Chondrocyte (in vitro differentiated cells): ENCODE data around the gene ZNF200. TPM values are rescaled to one million over a fixed set of nuclear protein-coding genes. Genes with fewer than 3 reads are reported as not detected.
"Not testable (repeated sequence)": the region's sequence is repeated elsewhere in the genome, so short reads cannot be mapped to it uniquely, and the experiment has no call there.

Source experiments
- DNase-seq: peaks from one replicate; pipeline ENCODE4 v3.0.0; 2021; ENCODE audit warnings: mixed read lengths, low spot score
- H3K27ac Mint-ChIP-seq: one replicate; pipeline ENCODE4 v1.8.0; 2021; ENCODE audit warnings: mild to moderate bottlenecking, moderate library complexity, mixed read lengths; ENCODE audit not compliant: unreplicated experiment
- H3K27me3 Mint-ChIP-seq: 2 replicates; pipeline ENCODE4 v1.8.0; 2021; ENCODE audit warnings: low read depth, mixed read lengths
- H3K36me3 Mint-ChIP-seq: 2 replicates; pipeline ENCODE4 v1.8.0; 2021; ENCODE audit warnings: low read depth, mixed read lengths
- H3K4me1 Mint-ChIP-seq: 2 replicates; pipeline ENCODE4 v1.8.0; 2021; ENCODE audit warnings: low read depth, mild to moderate bottlenecking, mixed read lengths
- H3K4me3 Mint-ChIP-seq: one replicate; pipeline ENCODE4 v1.8.0; 2021; ENCODE audit warnings: mild to moderate bottlenecking, moderate library complexity, mixed read lengths; ENCODE audit not compliant: unreplicated experiment
- H3K9me3 Mint-ChIP-seq: 2 replicates; pipeline ENCODE4 v1.8.0; 2021; ENCODE audit warnings: low read depth, mixed read lengths
- total RNA-seq: library from RNA; stranded (reverse); gene quantifications from 3 replicates; pipeline ENCODE4 v1.2.1, GENCODE V29; 2021
- TF ChIP-seq, protein P1 (sequence below): fragments of 200-600 bp; sonication (generic); IDR thresholded peaks from 2 replicates; pipeline ENCODE4 v1.5.0; 2021; ENCODE audit warnings: antibody characterized with exemption, mild to moderate bottlenecking, moderate library complexity

The ZNF200 gene
- total RNA-seq, 1 donor from 2014 or later, result 6.6 TPM

DNA sequence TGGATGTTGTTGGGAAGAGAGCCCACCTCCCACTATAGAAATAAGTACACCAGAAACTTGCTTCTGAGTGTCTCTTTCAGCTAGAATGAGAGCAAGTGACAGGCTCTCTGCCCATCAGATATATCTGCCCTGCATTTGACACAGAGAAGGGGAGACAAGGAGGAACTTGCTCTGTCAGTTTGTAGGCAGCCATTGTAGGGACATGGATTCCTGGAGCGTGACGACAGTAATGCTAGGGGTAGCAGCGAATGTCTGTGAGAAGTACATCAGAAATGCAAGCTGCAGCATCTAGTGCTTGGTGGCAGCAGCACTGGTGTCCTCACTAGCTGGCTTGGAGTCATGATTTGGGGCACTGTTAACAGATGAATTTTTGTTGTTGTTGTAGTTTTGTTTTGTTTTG is 23.0 kb downstream of the ZNF200 start:
- peaks cover 1% of the 10 kb centered on the region for H3K27me3 Mint-ChIP-seq
- TF ChIP-seq, protein P1, sequence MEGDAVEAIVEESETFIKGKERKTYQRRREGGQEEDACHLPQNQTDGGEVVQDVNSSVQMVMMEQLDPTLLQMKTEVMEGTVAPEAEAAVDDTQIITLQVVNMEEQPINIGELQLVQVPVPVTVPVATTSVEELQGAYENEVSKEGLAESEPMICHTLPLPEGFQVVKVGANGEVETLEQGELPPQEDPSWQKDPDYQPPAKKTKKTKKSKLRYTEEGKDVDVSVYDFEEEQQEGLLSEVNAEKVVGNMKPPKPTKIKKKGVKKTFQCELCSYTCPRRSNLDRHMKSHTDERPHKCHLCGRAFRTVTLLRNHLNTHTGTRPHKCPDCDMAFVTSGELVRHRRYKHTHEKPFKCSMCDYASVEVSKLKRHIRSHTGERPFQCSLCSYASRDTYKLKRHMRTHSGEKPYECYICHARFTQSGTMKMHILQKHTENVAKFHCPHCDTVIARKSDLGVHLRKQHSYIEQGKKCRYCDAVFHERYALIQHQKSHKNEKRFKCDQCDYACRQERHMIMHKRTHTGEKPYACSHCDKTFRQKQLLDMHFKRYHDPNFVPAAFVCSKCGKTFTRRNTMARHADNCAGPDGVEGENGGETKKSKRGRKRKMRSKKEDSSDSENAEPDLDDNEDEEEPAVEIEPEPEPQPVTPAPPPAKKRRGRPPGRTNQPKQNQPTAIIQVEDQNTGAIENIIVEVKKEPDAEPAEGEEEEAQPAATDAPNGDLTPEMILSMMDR, result no peak
- H3K36me3 Mint-ChIP-seq, result no peaks in the 10 kb centered on the region
- H3K9me3 Mint-ChIP-seq, result peaks cover 9% of the 10 kb centered on the region
- H3K4me1 Mint-ChIP-seq, result no peaks in the 10 kb centered on the region
- H3K27ac Mint-ChIP-seq, result no peak overlapping the region
- DNase-seq, result no peak
- H3K4me3 Mint-ChIP-seq, result no peak overlapping the region

DNA sequence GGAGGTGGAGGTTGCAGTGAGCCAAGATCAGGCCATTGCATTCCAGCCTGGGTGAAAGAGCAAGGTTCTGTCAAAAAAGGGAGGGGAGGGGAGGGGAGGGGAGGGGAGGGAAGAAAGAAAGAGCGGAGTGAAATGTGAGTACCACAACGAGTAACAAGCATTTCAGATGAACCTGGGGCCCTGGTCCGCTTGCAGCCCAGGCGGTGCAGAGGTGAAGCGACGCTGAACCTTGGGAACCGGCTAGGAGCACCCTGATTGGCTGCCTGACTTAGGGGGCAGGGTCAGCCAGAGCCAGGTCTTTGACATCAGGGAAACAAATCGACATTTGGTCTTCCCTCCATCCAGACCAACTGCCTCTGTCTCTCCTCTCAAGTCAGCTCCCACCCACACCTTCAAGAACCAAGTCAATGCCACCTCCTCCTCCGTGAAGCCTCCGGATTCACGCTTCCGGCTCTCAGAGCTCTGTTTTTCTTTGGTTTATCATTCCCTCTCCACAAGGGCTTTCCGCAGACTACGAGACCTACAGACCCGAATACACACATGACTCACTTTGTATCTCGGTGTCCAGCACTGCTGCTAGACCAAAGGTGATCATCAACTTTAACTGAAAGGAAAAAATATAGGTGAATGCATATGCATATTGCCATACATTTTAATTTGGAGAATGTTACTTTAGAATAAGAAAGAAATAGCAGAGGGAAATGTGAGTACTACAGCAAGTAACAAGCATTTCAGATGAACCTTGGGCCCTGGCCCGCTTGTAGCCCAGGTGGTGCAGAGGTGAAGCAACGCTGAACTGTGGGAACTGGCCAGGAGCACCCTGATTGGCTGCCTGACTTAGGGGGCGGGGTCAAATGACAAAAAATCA is 27.6 kb downstream of the ZNF200 start:
- TF ChIP-seq, protein P1, result no peak
- no peak overlapping the region for H3K27ac Mint-ChIP-seq
- peaks cover 22% of the 10 kb centered on the region for H3K9me3 Mint-ChIP-seq
- H3K4me3 Mint-ChIP-seq, result no peak overlapping the region
- H3K27me3 Mint-ChIP-seq, result peaks cover 1% of the 10 kb centered on the region
- no peak for DNase-seq
- H3K36me3 Mint-ChIP-seq, result peaks cover 4% of the 10 kb centered on the region
- no peaks in the 10 kb centered on the region for H3K4me1 Mint-ChIP-seq

DNA sequence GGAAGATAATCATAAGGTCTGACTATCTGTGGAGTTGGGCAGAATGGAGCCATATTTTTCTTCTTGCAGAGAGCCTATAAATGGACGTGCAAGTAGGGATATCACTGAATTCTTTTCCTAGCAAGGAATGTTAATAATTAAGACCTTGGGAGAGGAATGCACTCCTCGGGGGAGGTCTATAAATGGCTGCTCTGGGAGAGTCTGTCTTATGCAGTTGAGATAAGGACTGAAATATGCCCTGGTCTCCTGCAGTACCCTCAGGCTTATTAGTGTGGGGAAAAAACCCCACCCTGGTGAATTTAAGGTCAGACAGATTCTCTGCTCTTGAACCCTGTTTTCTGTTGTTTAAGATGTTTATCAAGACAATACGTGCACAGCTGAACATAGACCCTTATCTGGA is 29.0 kb downstream of the ZNF200 start:
- not testable (repeated sequence) for DNase-seq, H3K27ac Mint-ChIP-seq, H3K4me3 Mint-ChIP-seq, H3K36me3 Mint-ChIP-seq, H3K4me1 Mint-ChIP-seq, H3K27me3 Mint-ChIP-seq
- peaks cover 22% of the 10 kb centered on the region for H3K9me3 Mint-ChIP-seq

DNA sequence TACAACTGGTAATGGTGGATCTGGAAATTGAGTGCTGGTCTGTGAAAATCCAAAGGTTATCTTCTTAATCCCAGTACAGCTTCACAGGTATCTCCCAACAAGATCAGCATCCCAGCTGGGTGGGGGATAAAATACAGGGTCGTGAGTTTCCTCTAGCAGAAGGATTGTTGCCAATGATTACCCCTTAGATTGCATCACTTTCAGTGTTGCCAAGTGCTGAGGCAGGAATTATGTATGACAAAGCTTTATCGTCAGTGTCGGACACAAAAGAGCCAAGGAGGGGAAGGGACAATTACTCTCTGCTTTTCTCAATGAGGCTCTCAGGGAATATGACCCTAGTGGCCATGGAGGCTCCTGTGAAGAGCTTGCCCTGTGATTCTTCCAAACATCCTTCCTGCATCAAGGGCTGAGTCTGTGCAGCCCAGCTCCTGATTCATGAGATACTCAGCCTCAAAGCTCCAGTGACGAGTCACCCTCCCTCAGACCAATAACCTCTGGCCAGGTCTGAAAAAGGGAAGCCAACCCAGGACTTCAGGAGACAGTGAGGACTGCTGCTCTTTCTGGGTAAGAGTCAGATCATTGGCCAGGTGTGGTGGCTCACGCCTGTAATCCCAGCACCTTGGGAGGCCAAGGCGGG is 31.9 kb downstream of the ZNF200 start:
- peaks cover 14% of the 10 kb centered on the region for H3K27me3 Mint-ChIP-seq
- H3K36me3 Mint-ChIP-seq, result peaks cover 4% of the 10 kb centered on the region
- TF ChIP-seq, protein P1, result no peak
- H3K9me3 Mint-ChIP-seq, result peaks cover 22% of the 10 kb centered on the region
- no peak overlapping the region for H3K4me3 Mint-ChIP-seq
- no peak for DNase-seq
- no peaks in the 10 kb centered on the region for H3K4me1 Mint-ChIP-seq
- no peak overlapping the region for H3K27ac Mint-ChIP-seq

DNA sequence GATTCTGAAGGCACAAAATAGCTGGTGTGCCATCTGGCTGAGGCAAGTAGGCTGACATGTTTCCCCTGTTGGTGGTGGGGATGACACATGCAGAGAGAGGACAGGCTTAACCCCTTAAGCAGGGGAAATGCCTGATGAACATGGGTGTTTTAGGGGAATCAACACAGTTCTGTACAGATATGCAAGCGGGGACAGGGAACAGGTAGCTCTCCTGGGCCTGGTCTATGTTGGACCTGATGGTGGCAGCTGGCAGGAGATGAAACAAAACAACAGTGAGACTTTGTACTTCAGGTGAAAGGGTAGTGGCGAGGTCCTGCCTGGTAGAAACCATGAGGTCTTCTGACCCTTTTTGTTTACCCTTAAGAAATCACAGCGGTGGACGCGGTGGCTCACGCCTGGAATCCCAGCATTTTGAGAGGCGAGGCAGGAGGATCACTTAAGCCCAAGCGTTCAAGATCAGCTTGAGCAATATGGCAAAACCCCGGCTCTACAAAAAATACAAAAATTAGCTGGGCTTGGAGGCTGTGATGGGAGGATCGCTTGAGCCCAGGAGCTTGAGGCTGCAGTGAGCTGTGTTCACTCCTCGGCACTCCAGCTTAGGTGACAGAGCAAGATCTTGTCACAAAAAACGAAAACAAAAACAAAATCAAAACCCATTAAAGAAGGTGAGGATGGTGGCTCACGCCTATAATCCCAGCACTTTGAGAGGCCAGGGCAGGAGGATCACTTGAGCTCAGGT is 36.5 kb downstream of the ZNF200 start:
- no peak overlapping the region for H3K27ac Mint-ChIP-seq

DNA sequence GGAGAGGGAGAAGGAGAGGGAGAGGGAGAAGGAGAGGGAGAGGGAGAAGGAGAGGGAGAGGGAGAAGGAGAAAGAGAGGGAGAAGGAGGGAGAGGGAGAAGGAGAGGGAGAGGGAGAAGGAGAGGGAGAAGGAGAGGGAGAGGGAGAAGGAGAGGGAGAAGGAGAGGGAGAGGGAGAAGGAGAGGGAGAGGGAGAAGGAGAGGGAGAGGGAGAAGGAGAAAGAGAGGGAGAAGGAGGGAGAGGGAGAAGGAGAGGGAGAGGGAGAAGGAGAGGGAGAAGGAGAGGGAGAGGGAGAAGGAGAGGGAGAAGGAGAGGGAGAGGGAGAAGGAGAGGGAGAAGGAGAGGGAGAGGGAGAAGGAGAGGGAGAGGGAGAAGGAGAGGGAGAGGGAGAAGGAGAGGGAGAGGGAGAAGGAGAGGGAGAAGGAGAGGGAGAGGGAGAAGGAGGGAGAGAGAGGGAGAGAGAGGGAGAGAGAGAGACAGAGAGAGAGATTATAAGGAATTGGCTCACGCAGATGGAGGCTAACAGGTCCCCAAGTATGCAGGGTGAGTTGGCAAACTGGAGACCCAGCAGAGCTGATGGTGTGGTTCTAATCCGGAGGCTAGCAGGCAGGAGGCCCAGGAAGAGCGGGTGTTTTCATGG is 37.1 kb downstream of the ZNF200 start:
- not testable (repeated sequence) for H3K4me3 Mint-ChIP-seq, H3K36me3 Mint-ChIP-seq, H3K4me1 Mint-ChIP-seq, DNase-seq, H3K9me3 Mint-ChIP-seq, H3K27ac Mint-ChIP-seq
- H3K27me3 Mint-ChIP-seq, result peaks cover 16% of the 10 kb centered on the region

More for the DNA sequence above, 36.5 kb downstream of the ZNF200 start:
- Mint-ChIP-seq H3K9me3 (no peaks in the 10 kb centered on the region), H3K27me3 (peaks cover 16% of the 10 kb centered on the region), H3K4me3 (no peak overlapping the region), H3K4me1 (no peaks in the 10 kb centered on the region), H3K36me3 (no peaks in the 10 kb centered on the region)
- TF ChIP-seq, protein P1, result no peak
- no peak for DNase-seq
